Right forelimb (tissue), 1 donor: ENCODE results near the gene PTGES2.
"Not testable (repeated sequence)": the region's sequence is repeated elsewhere in the genome, so short reads cannot be mapped to it uniquely, and the experiment has no call there.

ENCODE experiments used
- DNase-seq: peaks from one replicate; pipeline ENCODE4 v3.0.0-alpha.2; 2018

PTGES2 gene

DNA sequence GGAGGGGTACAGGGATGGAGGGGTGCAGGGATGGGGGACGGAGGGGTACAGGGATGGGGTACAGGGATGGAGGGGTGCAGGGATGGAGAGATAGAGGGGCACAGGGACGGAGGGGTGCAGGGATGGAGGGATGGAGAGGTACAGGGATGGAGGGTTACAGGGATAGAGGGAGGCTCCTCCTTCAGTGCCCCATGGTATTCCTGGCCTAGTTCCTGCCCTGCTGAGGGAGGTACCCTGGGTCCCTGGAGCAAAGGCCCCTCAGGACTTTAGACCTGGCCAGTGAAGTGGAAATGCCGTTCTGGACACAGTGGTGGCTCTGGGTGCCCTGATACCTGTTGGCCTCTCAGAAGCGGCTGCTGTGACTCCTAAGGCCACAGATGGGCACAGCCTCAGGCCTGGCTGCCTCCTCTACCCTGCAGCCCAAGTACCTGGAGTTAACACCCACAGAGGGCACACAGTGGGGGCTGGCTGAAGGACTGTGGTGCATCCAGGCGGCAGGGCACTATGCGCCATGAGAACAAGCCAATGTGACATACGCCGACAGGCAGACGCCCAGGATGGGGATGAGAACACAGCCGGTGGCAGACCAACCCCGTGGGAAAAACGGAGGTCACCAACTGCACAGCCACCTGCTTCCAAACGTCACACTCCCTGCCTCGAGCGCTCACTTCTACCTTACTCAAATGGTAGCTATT is 8.4 kb downstream of the PTGES2 start:
- DNase-seq, result no peak

DNA sequence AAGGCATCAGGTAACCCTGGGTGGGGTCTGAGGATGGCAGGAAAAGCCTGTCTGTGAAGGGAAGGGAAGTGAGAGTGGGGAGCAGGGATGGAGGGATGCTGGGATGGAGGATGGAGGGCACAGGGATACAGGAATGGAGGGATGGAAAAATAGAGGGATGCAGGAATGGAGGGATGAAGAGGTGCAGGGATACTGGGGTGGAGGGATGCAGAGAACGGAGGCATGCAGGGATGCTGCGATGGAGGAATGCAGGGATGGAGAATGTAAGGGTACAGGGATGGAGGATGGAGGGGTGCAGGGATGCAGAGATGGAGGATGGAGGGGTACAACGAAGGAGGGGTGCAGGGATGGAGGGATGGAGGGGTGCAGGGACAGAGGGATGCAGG is 9.1 kb downstream of the PTGES2 start:
- no peak for DNase-seq

DNA sequence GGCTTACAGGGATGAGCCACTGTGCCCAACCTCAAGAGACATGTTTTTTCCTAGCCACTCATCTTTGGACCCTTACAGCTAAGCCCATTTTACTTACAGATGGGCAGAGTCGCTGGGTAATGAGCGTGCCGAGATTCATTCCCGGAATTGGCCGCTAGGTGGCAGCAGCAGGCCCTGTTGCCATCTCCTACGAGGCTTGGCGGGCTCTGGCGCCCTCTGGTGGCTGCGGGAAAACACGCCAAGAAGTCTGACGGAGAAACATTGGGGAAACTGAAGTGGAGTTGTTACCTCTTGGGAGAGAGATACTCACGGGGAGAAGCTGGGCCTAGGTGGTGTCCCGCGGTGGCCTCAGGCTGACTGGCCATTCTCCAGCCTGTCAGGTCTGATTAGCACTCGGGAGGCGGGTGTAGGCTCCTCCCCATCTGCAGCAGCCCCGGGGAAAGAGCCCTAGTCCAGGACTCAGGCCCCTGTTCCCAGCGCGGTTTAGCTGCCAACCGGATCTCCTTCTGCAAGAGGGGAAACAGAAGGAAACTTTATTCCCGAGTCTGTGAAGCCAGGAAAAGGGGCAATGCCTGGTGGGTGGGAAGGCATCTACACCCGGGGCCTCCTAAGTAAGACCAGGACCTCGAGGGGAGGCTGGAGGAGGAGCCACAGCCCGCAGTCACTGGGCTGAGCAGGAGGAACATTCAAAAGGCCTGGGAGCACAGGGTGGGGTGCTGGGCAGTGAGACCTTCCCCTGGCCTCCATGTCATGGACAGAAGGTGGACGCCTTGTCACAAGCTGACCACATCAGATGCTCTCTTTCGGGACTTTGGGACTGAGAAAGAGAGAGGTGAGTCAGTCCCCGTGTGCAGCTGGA is 9.7 kb downstream of the PTGES2 start:
- peak; percentile 97 for DNase-seq

DNA sequence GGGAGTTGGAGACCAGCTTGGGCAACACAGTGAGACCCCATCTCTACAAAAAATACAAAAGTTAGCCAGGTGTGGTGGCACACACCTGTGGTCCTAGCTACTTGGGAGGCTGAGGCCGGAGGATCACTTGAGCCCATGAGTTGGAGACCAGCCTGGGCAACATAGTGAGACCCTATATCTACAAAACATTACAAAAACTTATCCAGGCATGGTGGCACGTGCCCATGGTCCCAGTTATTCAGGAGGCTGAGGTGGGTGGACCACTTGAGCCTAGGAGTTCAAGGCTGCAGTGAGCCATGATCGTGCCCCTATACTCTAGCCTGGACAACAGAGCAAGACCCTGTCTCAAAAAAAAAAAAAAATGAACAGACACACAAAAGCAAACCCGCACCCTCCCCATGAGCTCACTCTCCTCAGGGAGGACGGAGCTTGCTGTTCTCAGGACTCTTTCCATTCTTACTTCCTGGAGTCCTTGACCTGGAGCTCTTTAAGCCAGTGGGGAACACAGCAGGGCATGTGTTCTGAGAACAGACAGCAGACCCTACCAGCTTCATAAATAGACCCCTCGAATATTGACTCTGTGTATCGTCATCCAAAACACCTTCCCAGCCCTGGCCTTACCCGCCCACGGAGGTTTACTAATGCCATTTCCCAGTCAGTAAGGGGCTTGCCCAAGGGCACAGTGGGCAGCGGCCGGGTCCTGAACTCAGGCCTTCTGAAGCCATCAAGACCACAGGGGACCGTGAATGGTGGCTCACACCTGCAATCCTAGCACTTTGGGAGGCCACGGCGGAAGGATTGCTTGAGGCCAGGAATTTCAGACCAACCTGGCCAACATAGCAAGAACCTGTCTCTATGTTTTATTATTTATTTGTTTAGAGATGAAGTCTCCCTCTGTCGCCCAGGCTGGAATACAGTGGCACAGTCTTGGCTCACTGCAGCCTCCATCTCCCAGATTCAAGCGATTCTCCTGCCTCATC is 11.1 kb downstream of the PTGES2 start:
- DNase-seq, result no peak

DNA sequence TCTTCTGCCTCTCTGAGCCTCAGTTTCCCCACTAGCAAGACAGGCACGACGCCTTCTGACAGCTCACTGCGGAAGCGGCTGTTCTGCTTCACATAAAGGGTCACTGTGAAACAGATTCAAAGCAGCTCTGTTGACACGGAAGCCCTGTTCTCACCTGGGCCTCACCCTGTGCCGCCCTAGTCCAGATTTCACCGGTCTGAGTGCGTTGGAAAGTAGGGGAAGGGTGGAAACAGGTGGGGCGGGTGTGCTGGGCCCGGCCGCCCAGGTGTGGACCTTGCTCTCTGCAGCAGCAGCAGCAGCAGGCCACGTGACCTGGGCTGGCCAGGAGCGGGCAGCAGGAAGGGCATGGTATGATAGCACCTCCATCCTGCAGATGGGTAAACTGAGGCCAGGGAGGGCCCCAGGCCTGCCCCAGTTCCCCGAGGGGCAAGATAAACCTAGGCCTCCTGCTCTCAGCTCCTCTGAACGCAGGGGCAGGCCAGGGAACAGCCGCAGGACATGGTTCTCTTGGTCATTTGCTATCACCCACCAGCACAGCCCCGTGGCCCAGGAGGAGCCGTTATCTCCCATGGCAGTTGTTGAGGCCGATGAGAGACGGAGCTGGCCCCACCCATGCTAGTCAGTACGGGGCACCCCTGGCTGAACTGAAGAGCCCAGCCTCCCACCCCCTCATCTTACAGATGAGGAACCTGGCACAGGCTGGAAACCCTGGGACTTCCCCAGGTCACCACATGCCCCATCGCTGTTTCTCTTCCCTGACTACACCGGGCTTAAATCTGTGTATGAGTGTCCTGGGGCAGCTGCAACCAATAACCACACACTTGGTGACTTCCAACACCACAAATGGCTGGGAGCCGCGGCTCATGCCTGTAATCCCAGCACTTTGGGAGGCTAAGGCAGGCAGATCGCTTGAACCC is 12.1 kb downstream of the PTGES2 start:
- no peak for DNase-seq

DNA sequence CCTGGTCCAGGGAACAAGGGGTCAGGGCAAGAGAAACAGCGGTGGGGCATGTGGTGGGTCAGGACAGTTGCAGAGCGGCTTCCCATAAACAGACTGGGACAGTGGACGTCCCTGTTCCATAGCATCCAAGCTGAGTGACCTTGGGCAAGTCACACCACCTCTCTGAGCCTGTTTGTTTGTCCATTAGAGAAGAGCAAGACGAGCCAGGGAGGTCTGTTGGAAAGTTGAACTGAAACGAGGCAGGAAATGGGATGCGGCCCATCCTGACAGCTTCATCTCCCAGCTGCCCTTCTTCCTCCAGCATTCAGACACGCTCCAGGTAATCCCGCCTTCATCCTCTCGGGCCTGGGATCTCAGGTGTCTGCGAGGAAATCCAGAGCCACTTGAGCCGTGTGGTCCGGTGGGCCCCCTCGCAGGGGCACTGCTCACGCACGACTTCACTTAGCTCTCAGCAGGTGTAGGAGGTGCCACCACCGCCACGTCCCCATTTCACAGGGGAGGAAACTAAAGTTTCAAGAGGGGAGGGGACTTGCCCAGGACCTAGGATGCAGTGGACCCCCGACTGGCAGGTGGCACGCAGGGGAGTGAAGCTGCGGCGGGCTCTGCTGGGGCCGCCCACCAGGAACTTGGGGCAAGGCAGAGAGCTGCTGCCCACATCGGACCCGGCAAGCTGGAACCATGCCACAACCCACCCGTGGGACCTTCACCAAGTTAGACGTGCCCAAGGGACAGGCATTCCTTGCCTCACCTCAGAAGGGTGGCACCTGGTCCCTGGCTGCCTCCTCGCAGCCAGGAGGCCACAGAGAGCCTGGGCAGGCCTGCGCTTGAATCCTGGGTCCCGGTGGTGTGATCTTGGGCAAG is 13.0 kb downstream of the PTGES2 start:
- DNase-seq, result no peak

DNA sequence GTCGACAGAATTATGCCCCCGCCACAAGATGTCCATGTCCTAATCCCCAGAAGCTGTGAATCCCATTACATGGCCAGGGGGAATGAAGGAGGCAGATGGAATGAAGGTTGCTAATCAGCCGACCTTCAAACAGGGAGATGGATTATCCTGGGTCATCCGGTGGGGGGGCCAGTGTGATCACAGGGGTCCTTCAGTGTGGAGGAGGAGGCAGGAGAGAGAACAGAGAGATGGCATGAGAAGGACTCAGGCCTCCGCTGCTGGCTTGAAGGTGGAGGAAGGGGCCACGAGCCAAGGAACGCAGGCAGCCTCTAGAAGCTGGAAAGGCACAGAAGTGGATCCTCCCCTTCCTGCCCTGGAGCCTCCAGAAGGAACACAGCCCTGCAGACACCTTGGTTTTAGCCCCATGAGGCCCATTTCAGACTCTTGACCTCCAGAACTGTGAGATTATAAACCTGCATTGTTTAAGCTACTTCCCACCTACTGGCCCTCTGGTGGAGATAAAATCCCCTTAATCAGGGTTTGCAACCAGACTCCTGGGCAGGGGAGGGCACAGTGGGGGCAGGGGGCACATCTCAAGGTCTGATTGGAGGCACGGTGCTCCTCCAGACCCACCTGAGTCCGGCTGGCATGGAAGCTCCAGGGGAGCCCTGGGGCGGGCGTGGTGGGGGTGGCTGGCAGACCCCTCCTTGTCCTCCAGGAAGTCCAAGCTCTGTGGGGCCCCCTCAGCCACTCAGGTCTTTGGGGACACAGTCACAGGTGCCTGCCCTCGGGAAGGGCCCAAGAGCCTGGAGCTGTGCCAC is 13.8 kb downstream of the PTGES2 start:
- no peak for DNase-seq

DNA sequence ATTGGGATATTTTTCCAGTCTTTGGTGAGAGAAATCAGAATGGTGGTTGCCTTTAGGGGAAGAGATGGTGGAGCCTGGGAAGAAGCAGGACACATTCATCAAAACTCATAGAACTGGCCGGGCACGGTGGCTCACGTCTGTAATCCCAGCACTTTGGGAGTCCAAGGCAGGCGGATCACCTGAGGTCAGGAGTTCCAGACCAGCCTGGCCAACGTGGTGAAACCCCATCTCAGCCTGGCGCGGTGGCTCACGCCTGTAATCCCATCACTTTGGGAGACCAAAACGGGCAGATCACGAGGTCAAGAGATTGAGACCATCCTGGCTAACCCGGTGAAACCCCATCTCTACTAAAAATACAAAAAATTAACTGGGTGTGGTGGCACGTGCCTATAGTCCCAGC is 15.8 kb downstream of the PTGES2 start:
- not testable (repeated sequence) for DNase-seq

DNA sequence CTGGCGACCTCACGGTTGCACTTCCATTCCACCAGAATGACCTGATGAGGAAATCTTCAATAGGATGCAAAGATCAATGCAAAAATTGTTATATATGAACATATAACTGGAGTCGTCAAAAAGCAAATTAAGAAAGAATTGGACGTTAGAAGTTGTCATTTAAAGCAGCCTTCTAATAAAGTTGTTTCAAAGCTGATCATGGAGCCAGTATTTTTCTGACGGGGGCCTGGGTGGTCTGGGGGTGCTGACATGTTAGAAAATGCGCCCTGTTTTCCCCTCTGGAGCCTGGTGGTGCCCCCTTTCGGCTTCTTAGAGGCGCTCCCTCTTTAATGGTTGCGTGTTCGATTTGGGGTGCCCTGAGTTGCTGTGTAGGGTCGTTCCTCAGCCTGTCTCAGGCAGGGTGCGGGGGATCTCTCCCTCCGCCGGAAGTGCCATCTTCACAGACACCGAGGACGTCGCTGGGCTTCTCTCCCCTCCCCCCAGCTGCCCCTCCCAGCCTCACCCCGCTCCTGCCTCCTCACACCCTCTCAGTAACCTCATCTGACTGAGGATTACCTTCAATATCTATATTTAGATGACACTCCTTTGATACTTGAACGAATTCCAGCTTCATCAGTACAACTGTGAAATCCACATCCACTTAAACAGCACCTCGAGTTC is 18.3 kb downstream of the PTGES2 start:
- no peak for DNase-seq

DNA sequence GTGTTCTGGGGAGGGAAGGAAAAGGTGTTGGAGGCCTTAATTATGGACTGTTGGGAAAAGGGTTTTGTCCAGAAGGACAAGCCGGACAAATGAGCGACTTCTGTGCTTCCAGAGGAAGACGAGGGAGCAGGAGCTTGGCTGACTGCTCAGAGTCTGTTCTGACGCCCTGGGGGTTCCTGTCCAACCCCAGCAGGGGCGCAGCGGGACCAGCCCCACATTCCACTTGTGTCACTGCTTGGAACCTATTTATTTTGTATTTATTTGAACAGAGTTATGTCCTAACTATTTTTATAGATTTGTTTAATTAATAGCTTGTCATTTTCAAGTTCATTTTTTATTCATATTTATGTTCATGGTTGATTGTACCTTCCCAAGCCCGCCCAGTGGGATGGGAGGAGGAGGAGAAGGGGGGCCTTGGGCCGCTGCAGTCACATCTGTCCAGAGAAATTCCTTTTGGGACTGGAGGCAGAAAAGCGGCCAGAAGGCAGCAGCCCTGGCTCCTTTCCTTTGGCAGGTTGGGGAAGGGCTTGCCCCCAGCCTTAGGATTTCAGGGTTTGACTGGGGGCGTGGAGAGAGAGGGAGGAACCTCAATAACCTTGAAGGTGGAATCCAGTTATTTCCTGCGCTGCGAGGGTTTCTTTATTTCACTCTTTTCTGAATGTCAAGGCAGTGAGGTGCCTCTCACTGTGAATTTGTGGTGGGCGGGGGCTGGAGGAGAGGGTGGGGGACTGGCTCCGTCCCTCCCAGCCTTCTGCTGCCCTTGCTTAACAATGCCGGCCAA is 19.1 kb downstream of the PTGES2 start:
- DNase-seq, result no peak

DNA sequence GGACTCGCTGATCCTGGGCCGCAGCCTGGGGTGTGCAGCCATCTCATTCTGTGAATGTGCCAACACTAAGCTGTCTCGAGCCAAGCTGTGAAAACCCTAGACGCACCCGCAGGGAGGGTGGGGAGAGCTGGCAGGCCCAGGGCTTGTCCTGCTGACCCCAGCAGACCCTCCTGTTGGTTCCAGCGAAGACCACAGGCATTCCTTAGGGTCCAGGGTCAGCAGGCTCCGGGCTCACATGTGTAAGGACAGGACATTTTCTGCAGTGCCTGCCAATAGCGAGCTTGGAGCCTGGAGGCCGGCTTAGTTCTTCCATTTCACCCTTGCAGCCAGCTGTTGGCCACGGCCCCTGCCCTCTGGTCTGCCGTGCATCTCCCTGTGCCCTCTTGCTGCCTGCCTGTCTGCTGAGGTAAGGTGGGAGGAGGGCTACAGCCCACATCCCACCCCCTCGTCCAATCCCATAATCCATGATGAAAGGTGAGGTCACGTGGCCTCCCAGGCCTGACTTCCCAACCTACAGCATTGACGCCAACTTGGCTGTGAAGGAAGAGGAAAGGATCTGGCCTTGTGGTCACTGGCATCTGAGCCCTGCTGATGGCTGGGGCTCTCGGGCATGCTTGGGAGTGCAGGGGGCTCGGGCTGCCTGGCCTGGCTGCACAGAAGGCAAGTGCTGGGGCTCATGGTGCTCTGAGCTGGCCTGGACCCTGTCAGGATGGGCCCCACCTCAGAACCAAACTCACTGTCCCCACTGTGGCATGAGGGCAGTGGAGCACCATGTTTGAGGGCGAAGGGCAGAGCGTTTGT is 19.9 kb downstream of the PTGES2 start:
- DNase-seq, result no peak

DNA sequence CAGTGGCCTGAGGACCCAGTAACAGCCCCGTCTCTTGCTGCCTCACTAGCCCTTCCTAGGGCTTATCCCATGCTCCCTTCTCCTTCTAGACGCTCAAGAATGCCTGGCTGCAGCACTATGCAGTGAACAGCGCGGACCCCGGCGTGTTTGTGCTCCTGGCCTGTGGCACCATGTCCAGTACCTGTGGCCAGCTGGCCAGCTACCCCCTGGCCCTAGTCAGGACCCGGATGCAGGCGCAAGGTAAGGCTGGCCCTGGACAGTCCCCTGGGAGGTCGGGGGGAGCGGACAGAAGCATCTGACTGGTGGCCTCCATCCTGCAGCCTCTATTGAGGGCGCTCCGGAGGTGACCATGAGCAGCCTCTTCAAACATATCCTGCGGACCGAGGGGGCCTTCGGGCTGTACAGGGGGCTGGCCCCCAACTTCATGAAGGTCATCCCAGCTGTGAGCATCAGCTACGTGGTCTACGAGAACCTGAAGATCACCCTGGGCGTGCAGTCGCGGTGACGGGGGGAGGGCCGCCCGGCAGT is 20.5 kb downstream of the PTGES2 start:
- no peak for DNase-seq

DNA sequence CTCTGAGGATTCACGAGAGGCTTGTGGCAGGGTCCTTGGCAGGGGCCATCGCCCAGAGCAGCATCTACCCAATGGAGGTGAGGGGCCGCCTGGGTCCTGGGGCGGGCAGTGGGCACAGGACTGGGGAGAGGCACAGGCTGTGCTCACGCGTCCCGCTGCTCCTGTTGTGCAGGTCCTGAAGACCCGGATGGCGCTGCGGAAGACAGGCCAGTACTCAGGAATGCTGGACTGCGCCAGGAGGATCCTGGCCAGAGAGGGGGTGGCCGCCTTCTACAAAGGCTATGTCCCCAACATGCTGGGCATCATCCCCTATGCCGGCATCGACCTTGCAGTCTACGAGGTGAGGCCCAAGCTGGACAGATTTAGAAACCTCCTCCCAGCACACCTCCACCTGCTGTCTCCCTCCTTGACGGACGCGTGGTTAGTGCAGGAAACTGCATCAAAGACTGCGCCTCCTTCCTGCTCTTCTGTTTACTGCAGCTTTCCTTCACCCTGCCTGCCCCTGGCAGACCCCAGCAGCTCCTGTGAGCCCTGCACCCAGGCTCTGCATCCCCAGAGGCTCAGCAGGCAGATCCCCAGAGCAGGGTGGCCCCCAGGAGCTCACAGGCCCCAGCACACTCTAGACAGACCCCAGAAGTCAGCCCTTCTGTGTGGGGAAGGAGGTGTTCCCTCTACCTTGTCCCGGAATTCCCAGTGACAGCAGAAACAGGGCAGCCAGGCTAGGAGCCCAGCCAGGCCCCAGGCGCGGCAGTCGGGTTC is 21.2 kb downstream of the PTGES2 start:
- DNase-seq, result no peak

DNA sequence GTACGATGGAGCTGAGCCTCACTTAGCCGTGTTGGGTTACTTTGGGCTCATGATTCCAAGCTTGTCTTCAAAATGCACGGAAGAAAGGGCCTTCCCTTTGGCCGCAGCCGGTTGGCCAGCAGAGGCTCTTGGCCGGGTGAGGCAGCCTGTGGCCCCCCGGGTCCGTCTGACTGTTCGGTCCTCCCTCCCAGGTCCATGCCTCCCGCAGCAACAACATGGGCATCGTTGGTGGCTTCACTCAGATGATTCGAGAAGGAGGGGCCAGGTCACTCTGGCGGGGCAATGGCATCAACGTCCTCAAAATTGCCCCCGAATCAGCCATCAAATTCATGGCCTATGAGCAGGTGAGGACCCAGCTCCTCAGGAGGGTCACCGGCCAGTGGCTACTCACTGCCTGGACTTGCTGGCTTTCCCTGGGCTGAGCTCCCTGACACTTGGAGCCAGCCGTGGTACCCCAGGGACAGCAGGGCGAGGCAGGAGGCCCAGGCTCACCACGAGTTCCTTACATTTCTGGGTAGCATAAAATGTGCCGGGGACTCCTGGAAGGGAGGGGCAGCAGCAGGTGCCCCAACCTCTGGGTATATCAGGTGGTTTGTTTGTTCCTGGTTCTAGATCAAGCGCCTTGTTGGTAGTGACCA is 21.9 kb downstream of the PTGES2 start:
- no peak for DNase-seq

DNA sequence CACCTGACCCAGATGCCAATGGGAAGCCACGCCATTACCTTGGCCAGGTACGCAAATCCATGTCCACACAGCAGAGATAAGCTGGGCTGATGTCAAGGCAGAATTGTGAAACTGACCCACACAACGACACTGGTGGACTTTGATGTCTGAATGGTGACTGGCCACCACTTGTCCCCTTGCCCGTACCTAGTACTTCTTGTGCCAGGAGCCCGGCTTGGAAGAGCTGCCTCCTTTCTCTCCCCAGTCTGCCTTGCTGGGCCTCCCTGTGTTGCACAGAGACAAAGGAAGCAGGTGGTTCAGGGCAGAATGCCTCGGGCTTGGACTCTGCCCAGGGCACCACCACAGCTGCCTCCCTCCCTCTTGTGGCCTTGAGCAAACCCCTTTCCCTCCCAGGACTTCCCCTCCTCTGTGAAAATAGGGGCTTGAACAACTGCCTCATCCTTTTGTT is 23.3 kb downstream of the PTGES2 start:
- no peak for DNase-seq

DNA sequence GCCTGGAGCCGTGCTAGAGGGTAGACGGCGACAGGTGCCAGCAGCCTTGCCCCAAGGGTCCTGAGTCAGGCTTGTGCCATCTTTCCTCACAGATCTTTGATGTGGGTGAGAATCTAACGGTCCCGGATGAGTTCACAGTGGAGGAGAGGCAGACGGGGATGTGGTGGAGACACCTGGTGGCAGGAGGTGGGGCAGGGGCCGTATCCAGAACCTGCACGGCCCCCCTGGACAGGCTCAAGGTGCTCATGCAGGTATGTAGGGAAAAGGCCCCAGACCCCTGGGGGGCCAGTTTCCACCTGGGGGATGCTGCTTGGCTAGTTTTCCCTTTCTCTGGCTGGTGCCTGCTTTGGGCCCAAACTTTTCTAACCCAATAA is 24.0 kb downstream of the PTGES2 start:
- no peak for DNase-seq
